ENCODE measurements around the gene ILKAP.

GRCh38 chr2:238171575-238172187 lies 31.8 kb downstream of the ILKAP start:
- TF ChIP-seq POLR2A (IDR thresholded peaks at IDR 0.05; ENCODE audit: low read depth, low read length), result no peak
- TF ChIP-seq POLR2AphosphoS5 (IDR thresholded peaks at IDR 0.05; ENCODE audit: low read depth, low read length), result no peak
- no peak for TF ChIP-seq TAF1 (IDR thresholded peaks at IDR 0.05; ENCODE audit: low read depth, low read length)
- no peak for TF ChIP-seq PAX5 (IDR thresholded peaks at IDR 0.05; ENCODE audit: insufficient read depth, low read length, severe bottlenecking)
- TF ChIP-seq SPI1 (IDR thresholded peaks at IDR 0.05; ENCODE audit: low read depth, low read length), result no peak
- no peak for TF ChIP-seq POU2F2 (IDR thresholded peaks at IDR 0.05; ENCODE audit: low read depth, low read length)
